RWPE2 (cell line): ENCODE measurements around the gene SMIM38.

ENCODE experiments used
- ATAC-seq: fragments of 200-7000 bp; cut with Tn5 transposase; 3 replicates; pipeline ENCODE4 v1.9.1; 2021; ENCODE audit warnings: low read depth
- DNase-seq: peaks from one replicate; pipeline ENCODE4 v3.0.0-alpha.2; 2020; ENCODE audit warnings: low spot score
- H3K27ac ChIP-seq: fragments of 450-650 bp; 2 replicates; pipeline ENCODE4 v1.5.1; 2017; ENCODE audit warnings: mild to moderate bottlenecking; ENCODE audit not compliant: poor library complexity, severe bottlenecking
- H3K27me3 ChIP-seq: fragments of 250-450 bp; sonication (Bioruptor Pico); 2 replicates; pipeline ENCODE4 v1.5.1; 2021; ENCODE audit warnings: mild to moderate bottlenecking, moderate library complexity; ENCODE audit not compliant: insufficient read depth, poor library complexity, severe bottlenecking
- H3K36me3 ChIP-seq: fragments of 250-450 bp; sonication (Bioruptor Pico); 2 replicates; pipeline ENCODE4 v1.5.1; 2020; ENCODE audit warnings: low read depth, mild to moderate bottlenecking, moderate library complexity
- H3K4me1 ChIP-seq: fragments of 250-450 bp; sonication (Bioruptor Pico); 2 replicates; pipeline ENCODE4 v1.5.1; 2021; ENCODE audit warnings: mild to moderate bottlenecking, moderate library complexity; ENCODE audit not compliant: insufficient read depth, poor library complexity, severe bottlenecking
- H3K4me3 ChIP-seq: fragments of 250-450 bp; sonication (Bioruptor Pico); 2 replicates; pipeline ENCODE4 v1.5.1; 2021; ENCODE audit warnings: mild to moderate bottlenecking, moderate library complexity; ENCODE audit not compliant: severe bottlenecking
- H3K9me3 ChIP-seq: fragments of 250-450 bp; sonication (Bioruptor Pico); 2 replicates; pipeline ENCODE4 v1.5.1; 2021; ENCODE audit warnings: mild to moderate bottlenecking, moderate library complexity; ENCODE audit not compliant: severe bottlenecking
- CTCF ChIP-seq: fragments of 450-650 bp; IDR thresholded peaks from one replicate; pipeline ENCODE4 v1.5.1; 2017; ENCODE audit warnings: mild to moderate bottlenecking, moderate library complexity; ENCODE audit not compliant: poor library complexity, severe bottlenecking

SMIM38 gene

GRCh38 chr11:69155302-69156234, at the start of gene SMIM38:
SMIM38 (plus strand) TSS chr11:69155935; CDS start chr11:69157847, 1,912 bp downstream.
- Histone ChIP-seq H3K27me3 (no peaks in the 10 kb centered on the region), H3K27ac (no peak within 1 kb of the TSS), H3K36me3 (no peaks in the 10 kb centered on the region), H3K4me1 (no peaks in the 10 kb centered on the region), H3K9me3 (no peaks in the 10 kb centered on the region), H3K4me3 (no peak within 1 kb of the TSS)
- TF ChIP-seq CTCF = no peak
- DNase-seq = no peak
- no peak for ATAC-seq

GRCh38 chr11:69106031-69106811, 49.5 kb upstream of the SMIM38 start:
- DNase-seq (no peak), ATAC-seq (no peak)
- Histone ChIP-seq H3K36me3 (no peaks in the 10 kb centered on the region), H3K4me1 (no peaks in the 10 kb centered on the region), H3K4me3 (no peak overlapping the region), H3K27ac (no peak overlapping the region), H3K27me3 (no peaks in the 10 kb centered on the region), H3K9me3 (no peaks in the 10 kb centered on the region)
- TF ChIP-seq CTCF = no peak

GRCh38 chr11:69107413-69107812, 48.3 kb upstream of the SMIM38 start:
- H3K27ac ChIP-seq = no peak overlapping the region
- H3K36me3 ChIP-seq = no peaks in the 10 kb centered on the region
- H3K27me3 ChIP-seq = no peaks in the 10 kb centered on the region
- H3K9me3 ChIP-seq = no peaks in the 10 kb centered on the region
- ATAC-seq = no peak
- H3K4me1 ChIP-seq = no peaks in the 10 kb centered on the region
- DNase-seq = no peak
- TF ChIP-seq CTCF = no peak
- no peak overlapping the region for H3K4me3 ChIP-seq

GRCh38 chr11:69108030-69108429, 47.7 kb upstream of the SMIM38 start:
- no peaks in the 10 kb centered on the region for H3K36me3 ChIP-seq
- no peaks in the 10 kb centered on the region for H3K4me1 ChIP-seq
- no peak for ATAC-seq
- no peak overlapping the region for H3K4me3 ChIP-seq
- no peak for DNase-seq
- TF ChIP-seq CTCF = no peak
- H3K9me3 ChIP-seq = no peaks in the 10 kb centered on the region
- H3K27ac ChIP-seq = no peak overlapping the region
- H3K27me3 ChIP-seq = no peaks in the 10 kb centered on the region
